H1 (cell line): Measurements from ENCODE around the gene DAAM1. TPM values are rescaled to one million over a fixed set of nuclear protein-coding genes. Genes with fewer than 3 reads are reported as not detected.

Experiments
- CTCF ChIA-PET: fragments of 300-600 bp; sonication (Branson Sonifier 250); formaldehyde crosslinking; loops from one replicate; lab custom pipeline; 2021; ENCODE audit not compliant: partially characterized antibody; lab: Charles Lee
- POLR2A ChIA-PET: fragments of 300-600 bp; sonication (Branson Sonifier 250); formaldehyde crosslinking; loops from one replicate; lab custom pipeline; 2021; ENCODE audit warnings: inconsistent platforms; ENCODE audit not compliant: partially characterized antibody; lab: Charles Lee
- DNase-seq, 2 experiments: peaks; one replicate each; pipeline versions ENCODE4 v3.0.0 to v3.0.0-alpha.2; 2010 to 2022; ENCODE audit warnings: low spot score in 2 of 2, low read depth in 1 of 2, mixed read lengths in 1 of 2
- FAIRE-seq: peaks from 2 replicates; lab custom pipeline; 2011; peaks lifted over from hg19 to GRCh38; lab: Jason Lieb, UNC
- H2AFZ ChIP-seq: 2 replicates; pipeline ENCODE4 v1.8.1; 2012; ENCODE audit warnings: low read length, inconsistent platforms
- H2AK5ac ChIP-seq: 2 replicates; pipeline ENCODE4 v1.6.1; 2013; ENCODE audit warnings: low read depth, low read length
- H2BK120ac ChIP-seq: replicated peaks from 2 replicates; pipeline ENCODE3; 2013; ENCODE audit warnings: low read depth, low read length, inconsistent platforms
- H2BK12ac ChIP-seq: 2 replicates; pipeline ENCODE4 v1.6.1; 2013; ENCODE audit warnings: low read depth, low read length
- H2BK15ac ChIP-seq: 2 replicates; pipeline ENCODE4 v1.6.1; 2013; ENCODE audit warnings: low read length
- H2BK20ac ChIP-seq: 2 replicates; pipeline ENCODE4 v1.6.1; 2013; ENCODE audit warnings: low read length
- H2BK5ac ChIP-seq: 2 replicates; pipeline ENCODE4 v1.6.1; 2013; ENCODE audit warnings: low read depth, low read length
- H3K14ac ChIP-seq: 2 replicates; pipeline ENCODE4 v1.6.1; 2013; ENCODE audit warnings: inconsistent platforms; ENCODE audit not compliant: insufficient read length
- H3K18ac ChIP-seq: 2 replicates; pipeline ENCODE4 v1.6.1; 2013; ENCODE audit warnings: low read length; ENCODE audit errors: extremely low read depth
- H3K23ac ChIP-seq: 2 replicates; pipeline ENCODE4 v1.6.1; 2013; ENCODE audit warnings: inconsistent platforms; ENCODE audit not compliant: insufficient read length
- H3K23me2 ChIP-seq: 2 replicates; pipeline ENCODE4 v1.6.1; 2013; ENCODE audit warnings: low read depth, low read length
- H3K27ac ChIP-seq: 2 replicates; pipeline ENCODE4 v1.6.1; 2011; ENCODE audit warnings: low read depth, low read length, inconsistent platforms
- H3K27me3 ChIP-seq, 4 experiments: replicated peaks in 1 of 4; 1 replicate in 1 of 4; 2 replicates in 3 of 4; pipeline versions ENCODE4 v1.6.1 to v1.8.1; 2011 to 2013; ENCODE audit warnings: low read length in 3 of 4, mild to moderate bottlenecking in 3 of 4, inconsistent platforms in 2 of 4, mixed read lengths in 2 of 4, moderate library complexity in 1 of 4; ENCODE audit not compliant: control insufficient read depth in 3 of 4, insufficient read depth in 3 of 4; ENCODE audit errors: extremely low read depth in 1 of 4
- H3K36me3 ChIP-seq, 4 experiments: 2 replicates each; pipeline versions ENCODE4 v1.6.1 to v1.8.1; 2011 to 2013; ENCODE audit warnings: mild to moderate bottlenecking in 4 of 4, low read length in 3 of 4, moderate library complexity in 2 of 4, control low read depth in 1 of 4, inconsistent platforms in 1 of 4; ENCODE audit not compliant: insufficient read depth in 4 of 4, control insufficient read depth in 2 of 4
- H3K4ac ChIP-seq: replicated peaks from 2 replicates; pipeline ENCODE3; 2013; ENCODE audit warnings: low read length, low read depth, mixed read lengths, inconsistent platforms; ENCODE audit not compliant: insufficient read length
- H3K4me1 ChIP-seq, 4 experiments: replicated peaks in 1 of 4; 1 replicate in 1 of 4; 2 replicates in 3 of 4; pipeline versions ENCODE4 v1.6.1 to v1.8.1; 2011 to 2013; ENCODE audit warnings: low read length in 3 of 4, inconsistent platforms in 2 of 4, mixed read lengths in 1 of 4; ENCODE audit not compliant: insufficient read depth in 4 of 4, control insufficient read depth in 3 of 4
- H3K4me2 ChIP-seq, 2 experiments: 2 replicates each; pipeline versions ENCODE4 v1.6.1 to v1.8.1; 2011 to 2013; ENCODE audit warnings: low read depth in 2 of 2, low read length in 2 of 2, control low read depth in 1 of 2, inconsistent platforms in 1 of 2, mild to moderate bottlenecking in 1 of 2; ENCODE audit not compliant: insufficient read depth in 1 of 2
- H3K4me3 ChIP-seq, 4 experiments: fragments of 200-600, 300-600 bp in 1 of 4; sonication (generic), shearing (Covaris generic), sonication (Bioruptor Twin) in 1 of 4; 2 replicates each; pipeline versions ENCODE4 v1.5.1 to v1.8.1; 2011 to 2016; ENCODE audit warnings: low read length in 4 of 4, low read depth in 3 of 4, control low read depth in 2 of 4, inconsistent platforms in 2 of 4, mild to moderate bottlenecking in 2 of 4, mixed read lengths in 1 of 4, moderate library complexity in 1 of 4; ENCODE audit not compliant: insufficient read depth in 2 of 4; ENCODE audit errors: extremely low read depth in 1 of 4
- H3K56ac ChIP-seq: replicated peaks from 2 replicates; pipeline ENCODE3; 2013; ENCODE audit warnings: low read depth, mild to moderate bottlenecking, mixed read lengths, low read length, inconsistent platforms; ENCODE audit not compliant: insufficient read length
- H3K79me1 ChIP-seq: 2 replicates; pipeline ENCODE4 v1.6.1; 2013; ENCODE audit warnings: low read depth, low read length, control low read depth
- H3K79me2 ChIP-seq, 2 experiments: 2 replicates each; pipeline versions ENCODE4 v1.6.1 to v1.8.1; 2012 to 2013; ENCODE audit warnings: low read length in 2 of 2, mild to moderate bottlenecking in 2 of 2, inconsistent platforms in 1 of 2; ENCODE audit not compliant: insufficient read depth in 2 of 2, control insufficient read depth in 1 of 2
- H3K9ac ChIP-seq, 4 experiments: replicated peaks in 1 of 4; 1 replicate in 1 of 4; 2 replicates in 3 of 4; pipeline versions ENCODE4 v1.6.1 to v1.8.1; 2011 to 2013; ENCODE audit warnings: low read depth in 3 of 4, low read length in 3 of 4, control low read depth in 2 of 4, mild to moderate bottlenecking in 2 of 4, moderate library complexity in 2 of 4, inconsistent platforms in 1 of 4; ENCODE audit errors: extremely low read depth in 1 of 4
- H3K9me3 ChIP-seq, 2 experiments: 2 replicates each; pipeline versions ENCODE4 v1.6.1 to v1.8.1; 2012 to 2013; ENCODE audit warnings: mild to moderate bottlenecking in 2 of 2, moderate library complexity in 2 of 2, control low read depth in 1 of 2, inconsistent platforms in 1 of 2, low read depth in 1 of 2, low read length in 1 of 2, mixed read lengths in 1 of 2; ENCODE audit not compliant: insufficient read depth in 2 of 2
- H4K20me1 ChIP-seq, 2 experiments: replicated peaks in 1 of 2; 2 replicates each; pipeline versions ENCODE3 to v1.8.1; 2011 to 2013; ENCODE audit warnings: inconsistent platforms in 2 of 2, low read length in 2 of 2, mild to moderate bottlenecking in 1 of 2; ENCODE audit not compliant: insufficient read depth in 2 of 2, control insufficient read depth in 1 of 2
- H4K5ac ChIP-seq: 2 replicates; pipeline ENCODE4 v1.6.1; 2013; ENCODE audit warnings: low read length, low read depth, mixed read lengths, inconsistent platforms; ENCODE audit not compliant: insufficient read length
- H4K8ac ChIP-seq: 2 replicates; pipeline ENCODE4 v1.8.0; 2013; ENCODE audit warnings: mild to moderate bottlenecking, moderate library complexity, low read length, inconsistent platforms; ENCODE audit not compliant: insufficient read depth; ENCODE audit errors: extremely low read depth
- H4K91ac ChIP-seq: replicated peaks from 2 replicates; pipeline ENCODE3; 2013; ENCODE audit warnings: low read length, mixed read lengths, inconsistent platforms; ENCODE audit not compliant: insufficient read length
- CEBPB ChIP-seq: IDR thresholded peaks from 2 replicates; pipeline ENCODE4 v1.6.1; 2012; ENCODE audit warnings: low read depth, low read length
- FOSL1 ChIP-seq: IDR thresholded peaks from 2 replicates; pipeline ENCODE4 v1.6.1; 2011; ENCODE audit warnings: mild to moderate bottlenecking, low read depth, low read length, moderate library complexity; ENCODE audit not compliant: insufficient read depth
- JUND ChIP-seq: IDR thresholded peaks from 2 replicates; pipeline ENCODE4 v1.6.1; 2011; ENCODE audit warnings: mild to moderate bottlenecking, improper control_type of control experiment, low read length
- RXRA ChIP-seq: IDR thresholded peaks from 2 replicates; pipeline ENCODE4 v1.6.1; 2011; ENCODE audit warnings: low read depth, mild to moderate bottlenecking, low read length, moderate library complexity; ENCODE audit not compliant: insufficient read depth
- TEAD4 ChIP-seq: IDR thresholded peaks from 2 replicates; pipeline ENCODE4 v1.6.1; 2012; ENCODE audit warnings: low read depth, low read length, inconsistent platforms, mixed read lengths
- WGBS, 2 experiments: shearing (Covaris generic) in 1 of 2; methylation state at CpG; one replicate each; pipeline versions ENCODE4 v1.1.6 to v1.1.7; 2013 to 2015; ENCODE audit warnings: low lambda C conversion rate in 2 of 2, mixed read lengths in 2 of 2, inconsistent platforms in 1 of 2, low coverage in 1 of 2, missing lambda C conversion rate in 1 of 2; ENCODE audit not compliant: insufficient replicate concordance in 2 of 2, insufficient coverage in 1 of 2, insufficient read length in 1 of 2; ENCODE audit errors: extremely low coverage in 1 of 2, missing lambda C conversion rate in 1 of 2; 5-methylcytosine and 5-hydroxymethylcytosine counted together
- polyA plus RNA-seq, 7 experiments: library from polyadenylated mRNA; depleted of rRNA in 3 of 7; stranded (reverse) in 5 of 7; unstranded in 2 of 7; fragments of >200 nt in 5 of 7; fragments of 200-250 nt in 2 of 7; gene quantifications; 1 replicate in 5 of 7; 2 replicates in 1 of 7; 4 replicates in 1 of 7; pipeline versions ENCODE4 v1.2.1 to v1.2.3, GENCODE V29; 2011 to 2013; ENCODE audit warnings: missing spikeins in 2 of 7, mixed read lengths in 2 of 7
- total RNA-seq: library from RNA; stranded (reverse); fragmentation: NEBNext Ultra II Directional; extraction: Animal tissue kit (Norgen Biotek cat#: 25700); gene quantifications from 2 replicates; pipeline ENCODE4 v1.2.1, GENCODE V29; 2021
- TF ChIP-seq, protein P1 (sequence below): IDR thresholded peaks from 2 replicates; pipeline ENCODE4 v1.6.1; 2012; ENCODE audit warnings: low read length, inconsistent platforms

DAAM1 gene
- total and polyA plus RNA-seq, 2 of the 8 experiments (the other 6 are each of a cell fraction or from before 2014, with no cell fraction given): 5.0 to 44.9 TPM

DNA sequence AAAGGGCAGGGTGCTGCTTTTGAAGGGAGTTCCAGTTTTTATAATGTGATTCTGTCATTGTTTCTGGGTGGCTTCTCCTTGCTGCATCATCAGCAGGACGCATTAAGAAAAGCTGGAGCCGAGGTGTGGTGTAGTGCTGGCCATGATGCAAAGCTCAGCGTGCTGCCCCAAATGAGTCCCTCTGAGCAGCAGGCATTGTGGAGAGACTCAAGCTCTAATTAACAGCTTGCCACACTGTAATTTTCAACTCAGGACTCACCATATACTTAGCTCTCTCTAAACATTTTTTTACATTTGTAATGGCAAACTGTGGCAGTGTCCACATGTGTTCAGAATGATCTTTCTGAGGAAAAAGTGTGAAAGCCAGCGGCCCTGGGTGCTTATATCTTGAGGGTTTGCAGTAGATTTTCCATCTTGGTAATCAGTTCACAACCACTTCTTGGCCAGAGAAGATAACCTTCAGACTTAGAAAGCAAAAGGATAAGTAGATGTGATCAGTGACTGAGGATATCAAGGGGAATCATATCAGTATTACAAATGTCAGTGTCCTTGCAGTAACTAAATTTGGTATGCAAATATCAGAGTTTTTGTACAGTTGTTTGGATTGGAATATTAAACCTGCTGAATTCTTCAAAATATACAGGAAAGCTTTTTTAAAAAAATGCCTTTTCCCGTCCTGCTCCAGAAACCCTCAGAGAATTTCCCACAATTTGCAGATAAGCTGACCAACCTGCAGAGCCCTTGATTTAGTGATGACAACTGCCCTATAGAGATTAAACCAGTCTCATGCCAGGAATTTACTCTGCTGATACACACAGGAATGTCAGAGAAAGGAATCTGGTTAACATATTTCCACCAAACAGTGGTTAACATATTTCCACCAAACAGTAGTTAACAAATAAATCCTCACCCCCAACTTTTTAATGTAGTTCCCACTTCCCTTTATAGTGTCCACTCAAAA lies 63.6 kb downstream of the DAAM1 start:
- Histone ChIP-seq H3K4ac (no peak overlapping the region), H3K79me2 (peaks cover 0 to 4% of the 10 kb centered on the region in 2 experiments; a peak in 1 of 4 replicates), H3K14ac (no peak overlapping the region), H3K36me3 (no peaks in the 10 kb centered on the region), H4K5ac (no peak overlapping the region), H2BK120ac (no peak overlapping the region), H3K18ac (no peak overlapping the region), H2BK5ac (no peak overlapping the region), H2BK12ac (no peak overlapping the region), H3K56ac (no peak overlapping the region), H3K23me2 (no peaks in the 10 kb centered on the region), H3K27ac (no peak overlapping the region), H3K9me3 (no peaks in the 10 kb centered on the region), H4K8ac (no peak overlapping the region), H2AK5ac (no peak overlapping the region), H4K20me1 (peaks cover 0 to 2% of the 10 kb centered on the region in 2 experiments), H3K9ac (no peak overlapping the region), H3K4me2 (no peak overlapping the region), H2BK20ac (no peak overlapping the region)
- DNase-seq (no peak), FAIRE-seq (no peak)
- ChIA-PET CTCF (interaction anchor here (0.6 to 1.5 kb wide), 2 partner anchors 11 to 199 kb away, joined by 3 to 4 read pairs; no protein-coding TSS in a partner anchor), POLR2A (no interaction called here)
- TF ChIP-seq CEBPB: no peak
- TF ChIP-seq, protein P1, sequence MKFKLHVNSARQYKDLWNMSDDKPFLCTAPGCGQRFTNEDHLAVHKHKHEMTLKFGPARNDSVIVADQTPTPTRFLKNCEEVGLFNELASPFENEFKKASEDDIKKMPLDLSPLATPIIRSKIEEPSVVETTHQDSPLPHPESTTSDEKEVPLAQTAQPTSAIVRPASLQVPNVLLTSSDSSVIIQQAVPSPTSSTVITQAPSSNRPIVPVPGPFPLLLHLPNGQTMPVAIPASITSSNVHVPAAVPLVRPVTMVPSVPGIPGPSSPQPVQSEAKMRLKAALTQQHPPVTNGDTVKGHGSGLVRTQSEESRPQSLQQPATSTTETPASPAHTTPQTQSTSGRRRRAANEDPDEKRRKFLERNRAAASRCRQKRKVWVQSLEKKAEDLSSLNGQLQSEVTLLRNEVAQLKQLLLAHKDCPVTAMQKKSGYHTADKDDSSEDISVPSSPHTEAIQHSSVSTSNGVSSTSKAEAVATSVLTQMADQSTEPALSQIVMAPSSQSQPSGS: no peak
- no peak for TF ChIP-seq JUND
- TF ChIP-seq RXRA: no peak
- no peak for TF ChIP-seq FOSL1
- 0 out of 2 replicates have a peak, but pooled peaks have one; percentile 8 for TF ChIP-seq TEAD4
- TF ChIP-seq, all 59 proteins: peak for 1
- Histone ChIP-seq H2BK15ac (no peak overlapping the region), H3K4me3 (no peak overlapping the region), H3K23ac (no peak overlapping the region), H4K91ac (no peak overlapping the region), H3K4me1 (peaks cover 0 to 9% (median 4%) of the 10 kb centered on the region in 4 experiments; a peak in 3 of 7 replicates), H2AFZ (no peak overlapping the region), H3K79me1 (peaks cover 3% of the 10 kb centered on the region; the same call in 1 of the 2 replicates), H3K27me3 (no peaks in the 10 kb centered on the region)
- WGBS, 2 experiments: 82% methylated on average over 5 of the region's 5 CpGs; no CpG with 5 or more reads in 1 of the 2 experiments
